Activated T-helper 1 cell treated with anti-CD3 and anti-CD28 coated beads, Interleukin-2, amount 50 U/mL, for 16 hours (primary cell): ENCODE results near the gene TRPV4.
"Not testable (repeated sequence)": the region's sequence is repeated elsewhere in the genome, so short reads cannot be mapped to it uniquely, and the experiment has no call there.

Experiments
- DNase-seq, 2 donors: peaks; one replicate each; pipeline ENCODE4 v3.0.0-alpha.2; 2020; ENCODE audit warnings: low read depth in 1 of 2, low spot score in 1 of 2

The TRPV4 gene

GRCh38 chr12:109861689-109862314, 28.6 kb upstream of the TRPV4 start:
- DNase-seq = no peak

- no peak for DNase-seq
Measured at GRCh38 chr12:109860977-109861376, 27.8 kb upstream of the TRPV4 start.

GRCh38 chr12:109858764-109859163, 25.6 kb upstream of the TRPV4 start:
- no peak for DNase-seq

GRCh38 chr12:109857715-109858114, 24.5 kb upstream of the TRPV4 start:
- no peak for DNase-seq

GRCh38 chr12:109855377-109855776, 22.2 kb upstream of the TRPV4 start:
- DNase-seq = no peak

- not testable (repeated sequence) for DNase-seq
Measured at GRCh38 chr12:109850518-109850917, 17.3 kb upstream of the TRPV4 start.

GRCh38 chr12:109847142-109847735, 14.0 kb upstream of the TRPV4 start:
- DNase-seq = no peak

GRCh38 chr12:109845824-109846205, 12.6 kb upstream of the TRPV4 start:
- DNase-seq = no peak

- DNase-seq = peak; percentile 82 to 85
Measured at GRCh38 chr12:109844983-109845823, 12.0 kb upstream of the TRPV4 start.

- no peak for DNase-seq
Measured at GRCh38 chr12:109844091-109844490, 10.9 kb upstream of the TRPV4 start.

GRCh38 chr12:109842021-109842420, 8.8 kb upstream of the TRPV4 start:
- DNase-seq = no peak

- DNase-seq = no peak
Measured at GRCh38 chr12:109841356-109841755, 8.2 kb upstream of the TRPV4 start.

GRCh38 chr12:109840305-109841074, 7.3 kb upstream of the TRPV4 start:
- no peak for DNase-seq

GRCh38 chr12:109839444-109839843, 6.2 kb upstream of the TRPV4 start:
- no peak for DNase-seq

- DNase-seq = no peak
Measured at GRCh38 chr12:109836916-109837315, 3.7 kb upstream of the TRPV4 start.

- no peak for DNase-seq
Measured at GRCh38 chr12:109835827-109836226, 2.6 kb upstream of the TRPV4 start.

- DNase-seq = no peak
Measured at GRCh38 chr12:109832541-109833306, 474 bp downstream of the TRPV4 start.

- DNase-seq = no peak
Measured at GRCh38 chr12:109831929-109832328, 1.3 kb downstream of the TRPV4 start.

GRCh38 chr12:109831365-109831764, 1.8 kb downstream of the TRPV4 start:
- DNase-seq = no peak

- no peak for DNase-seq
Measured at GRCh38 chr12:109830718-109831117, 2.5 kb downstream of the TRPV4 start.

GRCh38 chr12:109830267-109830666, 2.9 kb downstream of the TRPV4 start:
- DNase-seq = no peak
